Occipital lobe (tissue), 2 donors: Measurements from ENCODE around the gene CCNL1. TPM values are rescaled to one million over a fixed set of nuclear protein-coding genes. Genes with fewer than 3 reads are reported as not detected.
"Not testable (repeated sequence)": the region's sequence is repeated elsewhere in the genome, so short reads cannot be mapped to it uniquely, and the experiment has no call there.

Experiments
- DNase-seq: peaks from one replicate; lab custom pipeline; 2025; lab: John Stamatoyannopoulos, UW
- total RNA-seq: library from RNA; depleted of rRNA; stranded (reverse); fragments of >200 nt; gene quantifications from one replicate; pipeline ENCODE4 v1.2.3, GENCODE V29; 2014

CCNL1 gene
- total RNA-seq, 1 donor from 2014 or later, result 104 TPM

DNA sequence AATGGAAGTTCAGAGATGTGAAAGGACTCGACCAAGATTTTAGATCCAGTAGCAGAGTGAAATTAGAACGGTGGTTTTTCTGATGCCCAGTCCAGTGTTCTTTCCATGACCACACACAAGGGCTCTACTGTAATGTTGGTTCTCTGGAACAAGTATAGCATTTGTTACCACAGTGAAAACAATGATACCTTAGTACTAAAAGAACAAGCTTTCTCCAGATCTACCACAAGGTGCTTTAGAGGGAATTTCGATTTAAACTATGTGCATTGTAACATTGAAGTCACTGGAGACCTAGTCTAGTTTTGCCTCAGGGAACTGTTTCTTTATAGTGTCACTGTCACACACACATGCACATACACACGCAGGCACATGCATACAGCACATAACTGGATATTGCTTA lies 12.8 kb upstream of the CCNL1 start:
- DNase-seq, result no peak

DNA sequence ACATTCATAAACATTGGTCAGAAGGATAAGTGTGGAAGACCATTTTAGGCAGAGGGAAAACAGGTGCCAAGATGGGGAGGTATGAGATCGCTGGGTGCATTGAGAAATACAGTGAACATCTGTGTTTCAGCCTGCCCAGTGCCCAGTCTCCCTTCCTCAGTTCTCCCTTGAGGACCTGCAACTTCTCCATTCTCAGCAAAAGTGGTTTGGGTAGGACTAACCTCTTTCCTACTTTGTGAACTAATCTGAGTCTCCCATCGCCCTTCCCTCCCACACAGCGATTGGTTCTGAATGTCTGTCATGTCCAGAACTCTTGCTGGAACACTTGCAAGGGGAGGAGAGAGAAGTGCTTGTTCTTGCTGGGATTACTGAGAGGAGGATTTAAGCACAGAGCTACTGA lies 10.9 kb upstream of the CCNL1 start:
- DNase-seq, result no peak

DNA sequence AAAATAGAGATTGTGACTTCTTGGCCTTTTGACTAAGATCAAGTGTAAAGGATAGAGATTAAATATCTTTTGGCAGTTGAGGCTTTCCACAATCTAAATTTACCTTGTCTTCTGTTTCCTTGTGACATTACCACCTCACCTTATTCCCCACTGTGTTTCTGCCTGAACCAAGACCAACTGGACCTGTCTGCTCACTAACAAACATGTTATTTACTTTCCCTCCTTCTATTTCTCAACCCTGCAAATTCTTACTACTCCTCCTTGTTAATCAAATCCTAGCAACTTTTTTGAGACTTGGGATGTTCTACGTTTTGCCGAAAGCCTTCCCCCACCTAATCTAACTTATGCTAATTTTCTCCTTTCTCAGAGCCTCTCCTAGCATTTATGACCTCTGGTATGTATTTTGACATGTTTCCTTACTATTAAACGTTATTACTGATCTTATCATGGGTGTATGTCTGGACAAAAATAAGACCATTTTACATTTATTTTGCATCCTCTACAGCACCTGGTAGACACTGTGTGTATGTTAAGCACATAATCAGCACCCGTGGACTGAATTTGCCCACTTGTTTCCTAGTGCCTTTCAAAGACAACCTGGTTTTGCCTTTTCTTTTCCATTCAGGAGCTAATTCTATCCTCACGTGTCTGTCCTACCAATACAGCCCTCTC lies 7.6 kb upstream of the CCNL1 start:
- DNase-seq, result no peak

DNA sequence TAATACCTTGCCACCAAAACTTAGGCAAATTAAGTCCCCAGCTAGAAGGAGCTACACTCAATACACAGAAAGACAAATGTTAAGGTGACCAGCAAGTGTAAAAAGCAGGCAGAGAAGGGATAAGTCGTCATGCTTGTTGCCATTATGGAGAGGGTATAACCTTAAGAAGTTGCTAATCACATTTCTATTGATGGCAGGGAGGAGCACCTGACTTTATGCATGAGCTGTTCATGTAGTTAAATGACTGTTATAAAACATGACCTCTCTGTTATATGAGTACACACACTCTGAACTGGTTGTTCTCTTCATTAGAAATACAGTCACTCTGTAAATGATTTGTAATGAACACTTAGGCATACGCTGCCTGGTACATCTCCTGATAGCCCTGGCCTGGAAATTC lies 6.6 kb upstream of the CCNL1 start:
- DNase-seq, result no peak

DNA sequence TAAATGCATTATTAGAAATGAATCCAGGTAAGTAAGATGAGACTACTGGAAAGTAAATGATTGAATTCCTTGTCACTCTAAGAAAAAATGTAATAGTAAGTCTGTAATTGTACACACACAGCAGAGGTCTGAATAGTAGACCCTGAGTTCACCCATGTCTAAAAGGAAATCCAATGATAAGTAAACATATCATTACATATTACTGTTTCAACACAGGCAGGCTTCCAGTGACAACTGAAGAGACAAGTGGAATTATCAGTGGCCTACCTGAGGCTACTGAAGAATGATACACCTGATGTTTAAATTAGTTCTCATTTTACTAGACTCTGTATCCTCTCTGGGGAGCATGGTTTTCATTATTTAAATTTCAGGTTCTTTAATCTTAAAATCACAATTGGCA lies 6.2 kb upstream of the CCNL1 start:
- no peak for DNase-seq

DNA sequence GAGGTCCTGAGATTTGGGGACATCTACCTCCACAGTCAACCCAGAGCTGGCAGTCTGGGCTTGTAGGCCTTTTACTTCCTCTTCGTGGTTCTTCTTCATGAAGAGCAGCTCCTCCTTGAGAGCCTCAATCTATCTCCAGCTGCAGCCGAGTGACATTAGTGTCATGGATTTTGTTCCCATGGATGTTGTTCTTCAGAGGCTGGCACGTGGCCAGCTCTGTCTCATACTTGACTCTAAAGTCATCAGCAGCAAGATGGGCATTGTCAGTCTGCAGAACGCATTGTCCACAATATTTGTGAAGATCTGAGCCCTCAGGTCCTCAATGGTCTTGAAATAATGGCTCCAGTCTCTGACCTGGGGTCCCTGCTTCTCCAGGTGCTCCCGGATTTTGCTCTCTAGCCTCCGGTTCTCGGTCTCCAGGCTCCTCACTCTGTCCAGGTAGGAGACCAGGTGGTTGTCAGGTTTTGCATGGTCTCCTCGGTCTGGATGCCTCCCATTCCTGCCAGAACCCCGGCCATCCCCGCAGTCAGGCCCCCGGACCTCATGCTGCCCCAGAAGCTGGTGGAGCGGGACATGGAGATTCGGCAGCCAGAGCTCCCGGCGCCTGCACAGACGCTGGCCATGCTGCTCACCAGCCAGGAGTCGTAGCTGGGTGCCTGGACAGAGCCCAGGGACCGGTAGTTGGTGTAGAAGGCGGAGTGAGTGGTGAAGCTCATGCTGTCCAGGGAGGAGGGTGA lies 3.4 kb upstream of the CCNL1 start:
- no peak for DNase-seq

DNA sequence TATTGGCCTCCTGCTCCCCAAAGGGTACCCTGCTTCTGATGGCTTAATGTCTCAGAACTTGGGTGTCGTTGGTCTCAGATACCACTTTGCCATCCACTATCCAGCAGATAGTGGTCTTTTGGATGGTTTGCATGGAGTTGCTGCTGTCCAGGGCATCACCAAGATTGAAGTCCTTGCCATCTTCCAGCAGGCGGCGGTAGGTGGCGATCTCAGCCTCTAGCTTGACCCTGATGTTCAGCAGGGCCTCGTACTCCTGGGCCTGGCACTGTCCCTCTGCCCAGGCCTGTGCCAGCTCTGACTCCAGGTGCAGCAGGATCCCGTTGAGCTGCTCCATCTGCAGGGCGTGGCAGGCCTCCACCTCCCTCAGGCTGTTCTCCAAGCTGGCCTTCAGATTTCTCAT lies 2.7 kb upstream of the CCNL1 start:
- DNase-seq, result not testable (repeated sequence)

DNA sequence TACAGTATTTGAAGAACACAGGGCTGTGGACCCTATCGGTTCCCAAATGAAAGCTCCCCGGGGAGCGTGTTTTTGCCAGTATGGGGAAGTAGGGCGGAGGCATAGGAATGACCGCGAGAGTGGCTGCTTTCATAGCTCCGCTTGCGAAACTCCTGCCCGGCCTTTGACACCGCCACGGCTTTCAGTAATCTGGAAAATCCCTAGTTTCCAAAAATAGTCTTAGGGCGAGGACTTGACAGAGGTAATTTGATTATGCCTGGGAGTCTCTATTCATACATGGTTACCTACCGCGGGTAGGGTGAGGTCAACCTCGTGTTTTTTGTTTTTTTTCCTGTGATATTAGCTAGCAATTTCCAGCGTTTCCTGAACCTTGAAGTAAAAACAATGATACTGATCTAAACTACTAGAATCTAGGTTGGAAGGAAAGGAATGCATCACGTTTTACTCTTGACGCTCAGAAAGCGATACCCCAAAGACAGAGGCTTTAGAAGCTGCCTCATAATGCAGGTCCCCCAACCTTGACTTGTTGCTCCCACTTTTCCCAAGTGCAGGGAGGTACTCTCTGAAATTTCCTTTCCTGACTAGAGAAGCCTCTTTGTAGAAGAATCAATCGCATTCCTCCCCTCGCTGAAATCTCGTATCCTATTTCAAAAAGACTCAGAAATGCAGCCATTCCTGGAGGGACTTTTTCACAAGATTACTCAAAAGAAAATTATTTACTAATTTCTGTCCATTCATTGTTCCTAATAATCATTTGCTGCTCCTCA lies 894 bp upstream of the CCNL1 start:
- no peak for DNase-seq

DNA sequence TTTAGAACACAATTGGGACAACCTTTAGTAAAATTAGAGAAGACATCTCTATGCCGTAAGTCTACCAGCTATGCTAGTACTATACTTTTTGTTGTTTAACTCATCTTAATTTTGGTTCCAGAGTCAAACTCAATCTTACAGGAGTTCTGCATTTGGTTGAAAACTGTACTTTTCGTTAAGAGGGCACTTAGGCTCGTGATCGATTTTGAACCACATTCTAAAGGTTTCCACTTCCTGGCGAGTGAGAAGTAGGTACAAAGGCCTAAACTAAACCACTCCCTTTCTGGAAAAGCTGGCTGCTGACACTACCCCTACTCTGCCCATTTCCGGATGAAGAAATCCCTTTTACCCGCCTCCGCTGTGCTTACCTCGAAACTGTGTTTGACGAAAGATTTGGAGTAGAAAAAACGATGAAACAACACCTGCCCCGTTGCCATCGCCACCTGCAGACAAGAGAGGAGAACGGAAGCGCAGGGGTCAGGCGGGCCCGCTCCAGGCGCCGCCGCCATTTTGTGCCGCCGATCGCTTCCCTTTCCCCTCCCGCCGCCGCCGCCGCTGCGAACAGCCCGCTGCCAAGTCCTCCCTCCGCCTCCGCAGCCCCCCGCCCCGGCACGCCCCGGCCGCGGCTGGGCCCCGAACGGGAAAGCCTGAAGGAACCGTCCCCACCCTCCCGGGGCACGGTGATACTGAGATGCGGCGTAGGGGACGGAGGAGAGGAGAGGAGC lies 748 bp downstream of the CCNL1 start:
- DNase-seq, result peak; percentile 28

DNA sequence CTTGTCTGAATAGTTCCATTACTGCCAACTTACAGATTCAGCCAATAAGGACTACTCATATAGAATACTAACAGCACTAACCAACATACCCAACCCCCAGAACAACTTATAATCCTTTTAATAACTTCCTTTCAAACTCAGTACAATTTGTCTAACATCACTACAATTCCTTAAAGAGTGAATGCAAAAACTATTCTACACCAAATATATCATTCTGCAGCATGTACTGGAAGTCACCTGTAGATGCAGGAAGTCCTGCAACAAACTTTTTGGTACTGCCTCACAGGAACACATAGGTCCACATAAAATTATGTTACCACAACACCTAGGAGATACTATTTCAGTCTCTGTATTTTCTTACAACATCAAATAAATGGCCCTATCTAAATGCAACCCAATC lies 2.1 kb downstream of the CCNL1 start:
- DNase-seq, result no peak

DNA sequence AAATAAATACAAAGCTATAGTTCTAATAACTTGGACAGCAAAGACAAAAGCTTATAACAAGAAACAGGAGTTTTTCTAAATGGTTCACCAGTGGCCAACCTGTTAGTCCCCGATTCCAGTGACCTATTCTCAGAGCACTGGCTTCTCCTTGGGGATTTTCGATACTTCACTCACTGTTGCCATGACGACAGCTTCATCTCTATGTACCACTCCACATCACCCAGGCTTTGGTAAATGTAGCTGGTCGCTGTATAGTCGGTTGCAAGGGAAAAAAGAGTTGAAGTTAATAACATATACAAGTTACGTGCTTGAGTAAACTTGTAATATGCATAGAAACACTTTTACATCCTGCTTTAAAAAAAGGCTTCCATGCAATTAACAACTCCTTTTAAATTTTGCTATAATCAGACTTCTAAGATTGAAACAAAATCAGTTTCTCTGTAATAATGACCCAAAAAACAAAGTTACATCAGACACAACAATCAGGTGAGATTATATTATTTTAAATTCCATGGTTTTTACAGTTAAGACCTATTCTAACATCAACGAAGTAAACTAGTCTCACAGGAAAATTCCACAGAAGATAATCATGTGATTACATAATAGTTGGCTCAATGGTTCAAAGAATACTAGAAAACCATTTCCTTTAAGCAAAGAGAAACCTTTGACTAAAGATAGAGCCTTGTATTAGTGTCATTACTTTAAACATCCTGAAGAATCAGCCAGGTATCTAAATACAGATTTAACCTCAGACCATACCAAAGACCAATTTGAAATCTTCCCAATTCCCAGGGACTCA lies 2.9 kb downstream of the CCNL1 start:
- no peak for DNase-seq

DNA sequence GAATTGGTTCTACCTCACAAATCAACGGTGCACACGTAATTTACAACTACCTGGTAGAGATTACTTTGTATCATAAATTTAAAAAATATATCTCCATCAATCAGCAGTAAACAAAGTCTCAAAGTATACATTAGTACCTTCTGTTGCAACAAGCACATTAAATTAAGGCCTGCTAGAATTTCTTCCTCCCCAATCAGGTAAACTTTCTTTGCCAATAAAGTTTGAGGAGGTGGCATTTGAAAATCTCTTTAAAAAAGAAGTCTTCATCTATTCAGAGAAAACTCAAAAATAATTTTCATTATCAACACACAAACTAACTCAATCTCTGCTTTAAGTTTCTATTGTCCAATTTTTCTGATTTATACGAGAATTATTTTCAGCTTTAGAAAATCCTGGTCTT lies 4.4 kb downstream of the CCNL1 start:
- DNase-seq, result no peak

DNA sequence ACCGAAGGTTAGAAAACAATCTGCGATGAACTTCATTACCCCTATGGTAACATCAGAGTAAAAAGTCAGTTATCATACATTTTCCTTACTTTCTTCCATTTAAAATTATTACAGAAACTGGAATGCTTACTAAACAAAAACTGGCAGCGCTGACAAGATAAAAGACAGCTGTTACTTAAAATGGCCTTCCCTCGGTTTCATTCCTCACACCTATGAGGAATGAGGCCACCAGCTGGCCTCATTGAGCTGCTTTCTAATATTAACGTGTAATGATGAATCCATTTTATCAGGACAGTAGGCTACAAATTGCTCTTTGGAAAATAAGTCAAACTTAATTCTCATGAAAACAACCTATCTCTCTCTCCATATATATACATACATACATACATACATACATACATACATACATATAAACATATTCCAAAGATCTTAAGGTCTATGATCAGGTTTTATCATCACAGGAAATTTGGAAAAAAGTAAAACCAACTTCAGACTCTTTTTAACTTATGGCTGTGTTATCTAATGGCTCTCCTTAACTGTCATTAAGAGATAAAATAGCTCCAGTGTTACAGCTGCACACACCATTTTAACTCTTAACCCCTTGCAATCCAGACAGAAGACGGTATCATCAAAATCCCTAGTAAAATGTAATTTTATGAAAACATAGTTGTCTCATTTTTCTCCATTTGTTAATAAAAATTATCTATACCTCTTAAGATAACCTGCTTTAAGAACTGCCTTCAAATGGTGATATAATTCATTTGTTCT lies 5.2 kb downstream of the CCNL1 start:
- no peak for DNase-seq

DNA sequence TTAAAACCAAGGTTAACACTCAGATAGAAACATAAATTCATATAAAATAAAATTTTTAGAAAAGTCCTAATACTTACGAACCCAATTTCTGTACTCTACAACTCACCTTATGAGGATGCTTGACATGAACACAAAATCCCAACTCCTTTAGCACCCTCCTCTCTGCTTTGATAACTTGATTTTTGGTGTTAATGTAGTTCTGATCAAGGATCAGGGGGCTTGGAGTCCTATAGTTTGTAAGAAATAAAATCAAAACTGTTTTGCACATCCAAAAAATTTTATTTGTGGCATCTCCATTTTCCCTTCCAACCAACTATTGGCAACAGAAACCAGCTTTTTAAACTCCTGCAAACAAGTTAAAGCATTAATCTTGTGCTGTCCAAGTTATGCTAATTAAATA lies 7.0 kb downstream of the CCNL1 start:
- DNase-seq, result no peak

DNA sequence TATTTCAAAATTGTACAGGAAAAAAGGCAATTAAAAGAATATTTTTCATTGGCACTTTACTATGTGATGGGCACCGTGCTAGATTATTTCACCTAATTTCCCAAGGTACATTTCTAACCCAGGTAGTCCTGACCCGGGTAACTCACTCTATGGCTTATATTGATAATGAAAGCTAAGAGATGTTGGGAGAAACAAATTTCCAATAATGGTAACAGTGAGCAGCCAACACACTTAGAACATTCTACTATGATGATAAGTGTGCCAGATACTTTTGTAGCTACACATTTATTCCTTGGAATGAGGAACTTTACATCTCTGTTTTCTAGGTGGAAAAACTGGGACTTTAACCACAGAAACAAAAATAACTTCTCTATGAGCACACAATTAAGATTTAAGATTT lies 7.5 kb downstream of the CCNL1 start:
- no peak for DNase-seq

DNA sequence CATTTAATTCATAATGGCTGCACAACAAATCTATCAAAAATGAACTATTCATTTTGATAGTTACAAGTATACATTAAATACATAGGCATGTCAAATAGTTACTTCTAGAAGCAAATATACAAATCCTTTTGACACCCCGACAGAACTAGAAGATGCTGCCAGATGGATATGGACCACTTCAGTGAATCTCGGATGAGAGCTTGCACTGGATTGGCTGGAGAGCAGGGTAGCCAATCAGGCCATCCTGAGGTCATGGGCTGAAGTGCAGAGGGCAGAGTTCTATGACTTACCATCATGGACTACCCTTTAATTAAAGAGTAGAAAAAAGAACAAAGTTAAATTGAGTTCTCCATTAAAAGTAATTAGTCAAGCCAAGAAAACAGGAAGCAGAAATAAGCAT lies 8.3 kb downstream of the CCNL1 start:
- DNase-seq, result no peak

DNA sequence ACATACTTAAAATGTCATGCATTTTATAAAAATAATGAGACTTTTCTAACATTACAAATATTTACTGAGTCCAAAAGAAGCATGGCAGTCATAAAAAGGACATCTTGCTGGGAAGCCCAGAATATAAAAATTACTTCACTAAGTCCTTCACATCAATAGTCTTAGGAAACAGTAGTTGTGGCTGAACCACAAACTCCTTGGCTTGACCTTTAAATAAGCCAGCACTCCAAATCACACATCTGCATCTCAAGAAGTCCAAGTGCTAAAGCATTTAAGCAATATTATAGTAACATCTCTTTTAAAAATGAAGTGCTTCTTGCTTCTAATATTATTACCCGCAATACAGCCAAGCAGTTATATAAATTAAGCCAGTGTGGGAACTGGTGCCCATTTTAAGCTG lies 8.8 kb downstream of the CCNL1 start:
- DNase-seq, result no peak

DNA sequence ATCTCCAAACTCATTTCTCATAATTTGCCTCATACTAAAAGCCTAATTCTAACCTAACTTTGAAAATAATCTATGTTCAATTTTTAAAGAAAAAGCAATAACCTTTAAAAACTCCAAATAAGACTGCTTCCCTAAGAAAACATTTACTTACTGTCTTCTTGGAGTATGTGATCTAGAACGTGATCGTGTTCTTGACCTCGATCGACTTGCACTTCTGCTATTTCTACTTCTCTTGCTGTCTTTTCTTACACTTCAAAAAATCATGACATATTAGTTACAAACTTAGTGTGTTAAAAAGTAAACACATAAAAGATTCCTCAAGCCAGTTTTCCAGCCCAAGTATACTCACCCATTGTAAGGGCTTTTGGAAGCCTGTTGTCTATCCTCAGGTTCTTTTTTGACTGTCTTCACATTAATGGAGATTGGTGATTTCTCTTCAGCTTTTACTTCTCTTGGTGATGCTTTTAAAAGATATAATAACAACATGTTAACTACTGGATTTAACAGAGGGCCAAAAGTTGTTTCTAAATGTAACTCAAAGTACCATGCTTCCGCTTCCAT lies 10.7 kb downstream of the CCNL1 start:
- no peak for DNase-seq

DNA sequence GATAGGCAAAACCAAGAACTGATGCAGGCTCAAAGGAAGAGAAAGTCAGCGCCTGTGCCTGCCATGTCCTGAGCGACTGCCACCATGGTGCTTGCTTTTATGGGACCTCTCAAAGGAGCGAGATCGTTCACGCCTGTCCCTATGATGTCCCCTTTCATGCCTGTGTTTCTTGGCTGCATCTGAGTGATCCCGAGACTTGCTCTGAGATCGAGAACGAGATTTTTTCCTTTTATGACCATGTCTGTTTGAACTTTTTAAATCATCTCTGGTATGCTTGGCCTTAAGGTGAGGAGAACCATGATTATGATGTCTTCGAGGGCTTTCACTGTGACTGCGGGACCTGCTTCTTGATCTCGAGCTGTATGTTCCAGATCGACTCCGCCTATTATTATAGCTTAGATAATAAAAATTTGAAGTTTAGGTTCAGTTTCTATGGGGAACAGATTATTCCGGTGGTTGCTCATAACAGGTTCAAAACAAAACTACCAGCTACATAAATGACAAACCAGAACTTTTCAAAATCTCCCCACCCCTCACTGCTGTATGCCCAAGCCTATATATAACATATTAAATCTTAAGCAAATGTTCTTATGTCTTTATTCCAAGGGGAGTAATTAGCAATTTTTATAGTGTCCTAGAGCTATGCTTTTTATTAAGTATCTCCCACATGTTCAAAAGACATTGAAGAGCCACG lies 11.6 kb downstream of the CCNL1 start:
- no peak for DNase-seq
